Cerebellar cortex (tissue), 1 donor: ENCODE results near the gene SPECC1L.

Experiments
- DNase-seq: peaks from one replicate; pipeline ENCODE4 v3.0.0-alpha.2; 2015; ENCODE audit warnings: low spot score

The SPECC1L gene

DNA sequence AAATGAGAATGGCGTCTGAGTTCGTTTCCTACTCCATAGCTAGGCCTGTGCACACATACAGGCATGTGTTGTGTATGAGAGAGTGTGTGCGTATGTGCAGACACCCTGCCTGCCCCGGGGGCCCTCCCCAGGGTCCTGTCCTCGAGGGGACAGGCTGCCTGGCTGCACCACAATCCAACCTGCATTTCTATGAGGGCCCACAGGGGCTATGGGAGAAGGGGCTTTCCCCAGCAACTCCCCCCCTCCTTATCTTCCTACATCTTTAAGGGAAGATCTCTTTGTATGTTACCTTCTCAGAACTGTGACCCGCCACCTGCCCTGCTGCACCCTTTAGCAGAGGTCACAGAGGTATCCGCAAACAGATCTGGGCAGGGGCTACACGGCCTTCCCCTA lies 171.7 kb downstream of the SPECC1L start:
- DNase-seq = no peak

DNA sequence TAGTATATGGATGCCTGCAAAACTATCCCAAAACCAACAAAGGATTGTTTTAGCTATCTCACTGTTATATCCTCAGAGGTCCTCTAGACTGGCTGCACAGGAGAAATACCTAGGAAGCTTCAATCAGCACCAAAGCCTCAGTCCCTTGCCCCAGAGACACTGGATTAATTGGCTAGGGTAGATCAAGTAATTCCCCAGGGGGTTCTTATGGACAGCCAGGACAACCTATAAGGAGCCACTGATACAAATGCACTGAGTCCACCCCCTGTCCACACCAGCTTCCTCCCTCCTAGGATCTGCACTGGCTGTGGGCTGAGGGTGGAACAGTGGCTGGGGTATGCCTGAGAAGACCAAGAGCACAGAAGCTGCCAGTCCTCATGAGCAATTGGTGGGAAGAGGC lies 173.0 kb downstream of the SPECC1L start:
- DNase-seq = no peak

DNA sequence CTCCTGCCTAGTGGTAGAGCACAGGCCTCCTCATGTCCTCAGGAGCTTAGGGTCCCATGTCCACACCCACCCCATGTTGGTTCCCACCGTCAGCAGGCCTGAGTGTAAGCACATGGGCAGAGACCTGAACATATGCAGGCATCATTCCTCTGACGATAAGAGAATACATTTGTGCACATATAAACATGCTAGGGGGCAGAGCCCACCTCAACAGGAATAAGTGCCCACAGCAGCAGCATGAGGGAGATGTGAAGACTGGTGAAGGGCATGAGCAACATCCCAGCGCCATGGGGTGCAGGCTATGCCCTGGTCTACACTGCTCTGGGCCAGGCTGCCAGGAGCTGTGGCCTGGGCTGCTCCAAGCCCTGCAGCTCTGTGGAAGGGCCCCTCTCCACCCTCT lies 173.6 kb downstream of the SPECC1L start:
- no peak for DNase-seq

DNA sequence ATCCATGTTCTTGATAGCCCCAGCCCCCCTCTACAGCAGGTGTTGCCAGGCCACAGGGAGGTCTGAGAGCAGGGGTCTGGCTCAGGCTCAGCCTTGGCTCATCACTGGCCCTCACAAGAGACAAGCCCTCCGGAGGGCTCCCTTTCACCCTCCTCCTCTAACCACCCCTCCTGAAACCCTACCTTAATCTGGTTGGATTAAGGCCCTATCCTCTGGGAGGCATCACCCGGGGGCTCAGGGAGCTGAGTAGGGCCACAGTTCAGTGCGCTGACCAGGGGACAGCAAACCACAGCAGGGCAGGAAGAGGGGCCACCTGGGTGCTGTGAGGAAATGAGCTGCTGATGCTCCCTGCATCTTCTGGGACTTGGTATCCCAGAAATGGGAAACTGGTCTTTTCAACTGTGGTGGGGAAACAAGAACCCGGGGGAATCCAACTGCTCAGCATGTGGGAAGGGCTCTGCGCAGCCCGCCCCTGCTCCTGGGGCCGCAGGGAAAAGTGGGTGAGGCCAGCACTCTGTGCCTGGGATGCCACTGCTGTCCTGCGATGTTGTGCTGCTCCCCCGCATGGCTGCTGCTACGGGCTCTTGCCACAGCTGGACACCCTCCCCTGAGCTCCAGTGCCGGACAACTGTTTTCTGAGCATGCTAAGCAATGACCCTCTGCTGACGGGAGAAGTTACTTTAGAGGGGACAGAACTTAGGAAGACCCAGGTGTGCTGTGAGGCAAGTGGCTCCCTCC lies 174.3 kb downstream of the SPECC1L start:
- DNase-seq = no peak

DNA sequence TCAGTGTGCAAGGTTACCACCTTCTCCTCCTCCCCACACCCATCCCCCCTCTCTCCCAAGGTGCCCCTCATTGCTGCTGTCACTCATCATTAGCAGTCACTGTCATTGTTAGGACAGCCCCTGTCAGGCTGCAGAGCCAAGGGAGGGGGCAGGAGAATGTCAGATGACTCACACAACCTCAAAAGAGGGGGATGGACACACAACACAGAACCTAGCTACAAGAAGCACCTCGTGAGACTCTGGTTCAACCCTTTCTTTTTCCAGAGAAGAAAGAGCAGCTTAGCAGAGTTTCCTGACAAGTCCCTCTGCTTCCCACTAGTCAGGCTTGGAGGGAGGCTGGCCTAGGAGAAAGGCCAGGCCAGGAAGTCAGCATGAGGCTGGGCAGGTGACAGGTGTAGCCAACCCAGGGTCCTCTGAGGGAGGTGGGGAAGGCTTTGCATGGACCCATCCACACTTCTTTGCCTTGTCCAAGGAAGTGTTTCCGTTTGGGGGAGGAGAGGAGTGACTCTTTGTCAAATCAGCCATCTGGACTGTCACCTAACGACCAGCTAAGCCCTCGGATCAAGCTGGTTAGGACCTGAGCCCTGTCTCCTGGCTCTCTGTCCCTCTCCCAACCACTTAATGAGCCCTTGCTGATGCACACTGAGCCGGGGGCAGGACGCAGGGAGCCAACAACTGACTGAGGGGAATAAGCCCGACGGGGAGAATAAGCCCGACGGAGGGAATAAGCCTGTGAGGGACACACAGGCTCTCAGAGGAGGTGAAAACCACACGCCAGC lies 175.0 kb downstream of the SPECC1L start:
- no peak for DNase-seq

DNA sequence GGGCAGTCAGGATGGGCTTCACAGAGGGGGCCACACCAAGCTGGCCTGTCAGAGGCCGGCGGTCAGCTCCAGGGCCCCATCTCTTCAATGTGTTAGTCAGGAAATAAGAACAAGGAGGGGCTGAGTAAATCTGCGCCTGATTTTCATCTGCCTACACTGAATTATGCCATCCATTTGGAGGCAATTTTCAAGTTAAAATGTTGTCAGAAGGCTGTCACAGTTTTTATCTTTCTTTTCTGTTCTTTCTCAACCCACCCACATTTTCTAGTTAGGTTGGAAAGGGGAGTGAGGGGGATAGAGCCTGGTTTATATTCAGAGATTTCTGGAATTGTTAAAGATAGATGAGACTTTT lies 175.6 kb downstream of the SPECC1L start:
- no peak for DNase-seq

DNA sequence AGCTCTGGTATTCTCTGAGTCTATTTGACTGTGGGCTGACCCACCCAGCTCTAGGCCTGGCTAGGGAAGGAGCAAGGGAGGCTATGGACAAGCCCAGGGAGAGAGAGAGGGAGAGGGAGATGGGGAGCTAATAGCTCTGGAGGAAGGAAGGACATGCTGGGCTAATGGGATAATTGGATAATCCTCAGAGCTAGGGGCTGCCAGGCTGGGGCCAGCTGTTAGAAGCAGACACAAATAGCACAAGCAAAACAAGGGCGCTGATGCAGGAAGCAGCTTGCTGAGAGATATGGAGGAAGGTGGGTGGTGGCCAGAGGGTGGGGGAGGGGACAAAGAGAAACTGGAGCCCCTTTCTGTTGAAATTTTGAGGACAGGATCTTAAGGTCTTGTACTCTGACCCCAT lies 180.0 kb downstream of the SPECC1L start:
- no peak for DNase-seq

DNA sequence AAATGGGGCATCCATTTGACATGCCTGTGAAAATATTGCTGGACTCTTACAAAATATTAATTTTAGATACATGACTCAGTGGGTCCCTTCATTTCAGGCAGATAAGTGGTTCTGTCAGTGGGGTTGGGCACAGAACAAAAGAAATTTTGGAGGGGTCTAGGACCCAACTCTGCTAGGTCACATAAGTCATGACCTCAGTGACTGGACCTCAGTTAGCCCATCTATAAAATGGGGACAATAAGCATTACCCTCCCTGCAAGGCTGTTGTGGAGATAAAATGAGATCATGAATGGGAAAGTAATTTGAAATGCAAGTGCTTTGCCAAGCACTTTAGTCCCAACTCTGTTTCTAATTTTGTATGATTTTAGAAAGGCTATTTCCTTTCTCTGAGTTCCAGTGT lies 180.5 kb downstream of the SPECC1L start:
- no peak for DNase-seq

DNA sequence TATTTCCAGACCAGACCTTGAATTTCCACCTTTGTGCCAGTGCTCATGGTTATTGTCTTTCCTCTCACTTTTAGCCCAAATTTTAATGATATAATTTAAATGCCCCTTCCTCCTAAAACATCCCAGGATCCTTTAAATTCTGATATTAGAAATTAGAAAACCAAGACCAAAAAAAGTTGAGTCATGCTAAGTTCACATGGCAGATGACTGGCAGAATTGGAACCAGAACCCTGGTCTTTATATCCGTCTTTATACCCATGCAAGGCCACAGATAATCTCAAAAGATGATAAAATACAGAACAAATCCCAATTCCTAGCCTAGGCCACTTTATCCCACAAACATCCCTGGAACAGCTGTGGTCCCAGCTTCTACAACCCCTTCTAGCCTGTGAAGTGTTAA lies 183.2 kb downstream of the SPECC1L start:
- no peak for DNase-seq

DNA sequence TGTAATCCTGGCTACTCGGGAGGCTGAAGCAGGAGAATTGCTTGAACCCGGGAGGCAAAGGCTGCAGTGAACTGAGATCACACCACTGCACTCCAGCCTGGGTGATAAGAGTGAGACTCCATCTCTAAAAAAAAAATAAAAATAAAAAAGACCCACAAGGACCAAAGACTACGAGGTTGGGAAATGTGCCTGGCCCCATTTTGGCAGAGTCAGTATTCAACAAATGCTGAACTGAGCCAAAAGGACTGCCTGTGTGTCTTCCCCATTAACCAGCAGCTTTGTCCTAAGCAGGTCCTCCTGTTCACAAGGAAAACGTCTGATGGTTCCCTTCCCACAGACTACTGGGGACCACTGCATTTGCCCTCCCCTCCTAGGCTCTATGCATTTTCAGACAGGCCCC lies 184.4 kb downstream of the SPECC1L start:
- DNase-seq = no peak

DNA sequence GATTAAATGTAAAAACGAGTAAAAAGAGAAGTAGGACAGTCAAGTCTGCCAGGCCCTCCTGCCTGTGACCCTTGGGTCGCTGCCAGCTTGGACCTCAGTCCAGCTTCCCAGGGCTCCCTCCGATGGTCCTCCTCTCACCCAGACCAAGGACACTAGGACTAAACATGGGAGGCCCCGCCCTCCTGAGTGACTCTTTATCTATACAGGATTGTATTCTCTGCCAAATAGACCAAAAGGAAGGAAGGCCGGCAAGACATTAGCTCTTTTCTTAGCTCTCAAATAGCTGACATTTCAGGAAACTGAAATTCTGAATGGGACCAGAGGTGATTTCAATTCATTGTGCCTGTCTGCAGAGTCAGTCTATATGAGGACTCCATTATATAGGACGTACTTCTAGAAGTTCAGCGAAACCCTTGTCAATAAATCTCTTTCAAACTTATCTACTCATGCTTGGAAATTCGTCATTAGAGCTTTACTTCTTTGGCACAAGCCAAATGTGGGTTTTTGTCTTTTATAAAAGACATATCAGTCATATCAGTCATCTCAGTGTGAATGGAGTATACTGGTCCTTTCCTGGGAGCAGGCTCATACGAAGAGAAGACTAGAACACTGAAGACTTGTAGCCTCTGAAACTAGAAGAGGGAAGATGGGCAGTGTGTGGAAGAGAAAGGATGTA lies 185.3 kb downstream of the SPECC1L start:
- DNase-seq = no peak

DNA sequence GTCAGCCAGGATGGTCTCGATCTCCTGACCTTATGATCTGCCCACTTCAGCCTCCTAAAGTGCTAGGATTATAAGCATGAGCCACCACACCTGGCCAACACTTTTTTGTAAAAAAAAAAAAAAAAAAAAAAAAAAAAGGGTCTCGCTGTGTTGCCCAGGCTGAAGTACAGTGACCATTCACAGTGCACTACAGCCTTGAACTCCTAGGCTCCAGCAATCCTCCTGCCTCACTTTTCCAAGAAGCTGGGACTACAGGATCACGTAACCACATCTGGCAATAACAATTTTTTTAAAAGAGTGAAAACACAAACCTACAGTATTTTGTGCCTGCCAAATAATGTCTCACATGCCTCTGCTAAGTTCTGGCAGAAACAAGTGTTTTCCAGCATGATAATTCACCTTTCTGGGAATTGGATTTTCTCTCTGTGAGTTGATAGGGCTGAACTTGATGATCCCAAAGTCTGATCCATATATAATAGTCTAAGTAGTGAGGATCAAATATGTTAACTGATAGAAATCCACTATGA lies 187.3 kb downstream of the SPECC1L start:
- no peak for DNase-seq

DNA sequence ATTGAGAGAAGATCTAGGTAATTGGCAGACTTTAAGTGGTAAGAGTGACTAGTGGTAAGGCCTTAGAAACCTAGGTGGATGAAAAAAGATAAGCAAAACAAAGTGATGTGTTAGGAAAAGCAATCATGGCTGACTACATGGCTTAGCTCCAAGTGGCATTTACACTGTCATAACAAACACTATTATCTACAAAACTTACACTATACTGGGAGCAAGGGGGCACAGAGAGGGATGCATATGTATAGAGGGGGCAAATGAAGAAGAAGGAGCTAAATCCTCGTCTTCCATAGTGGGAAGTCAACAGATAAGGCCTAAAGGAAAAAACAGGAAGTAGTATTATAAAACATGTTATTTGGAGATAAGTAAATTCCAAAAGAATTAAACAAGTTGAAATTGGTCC lies 189.3 kb downstream of the SPECC1L start:
- DNase-seq = no peak

DNA sequence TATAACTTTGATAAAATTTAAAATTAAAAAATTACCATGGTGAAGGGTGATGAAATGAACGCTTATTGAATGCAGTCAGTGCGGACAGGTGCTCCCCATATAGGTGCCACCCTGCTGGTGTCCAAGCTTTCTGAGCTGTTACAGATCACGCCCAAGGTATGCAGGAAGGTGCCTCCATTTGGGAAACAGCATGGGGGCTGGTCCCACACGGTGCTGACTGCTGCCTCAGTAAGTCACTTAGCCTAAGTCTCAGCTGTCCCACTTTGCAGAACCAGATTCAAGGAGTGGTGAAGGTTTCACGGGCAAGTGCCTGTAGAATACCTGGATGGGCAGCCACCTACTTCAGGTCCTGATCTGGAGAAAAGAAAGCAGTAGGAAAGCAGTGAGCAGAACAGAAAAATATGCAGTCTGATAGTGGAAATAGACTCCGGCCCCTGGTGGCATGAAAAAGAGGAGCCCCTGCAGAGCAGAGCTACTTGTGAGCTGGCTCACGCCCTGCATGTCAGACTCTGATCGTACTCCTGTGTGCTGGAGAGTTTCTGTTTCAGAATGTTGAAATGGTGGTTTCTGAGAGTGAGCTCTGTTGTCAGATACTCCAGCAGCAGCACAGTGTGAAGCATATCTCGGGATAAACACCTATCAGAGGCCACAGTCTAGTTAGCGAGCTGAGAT lies 189.9 kb downstream of the SPECC1L start:
- no peak for DNase-seq

DNA sequence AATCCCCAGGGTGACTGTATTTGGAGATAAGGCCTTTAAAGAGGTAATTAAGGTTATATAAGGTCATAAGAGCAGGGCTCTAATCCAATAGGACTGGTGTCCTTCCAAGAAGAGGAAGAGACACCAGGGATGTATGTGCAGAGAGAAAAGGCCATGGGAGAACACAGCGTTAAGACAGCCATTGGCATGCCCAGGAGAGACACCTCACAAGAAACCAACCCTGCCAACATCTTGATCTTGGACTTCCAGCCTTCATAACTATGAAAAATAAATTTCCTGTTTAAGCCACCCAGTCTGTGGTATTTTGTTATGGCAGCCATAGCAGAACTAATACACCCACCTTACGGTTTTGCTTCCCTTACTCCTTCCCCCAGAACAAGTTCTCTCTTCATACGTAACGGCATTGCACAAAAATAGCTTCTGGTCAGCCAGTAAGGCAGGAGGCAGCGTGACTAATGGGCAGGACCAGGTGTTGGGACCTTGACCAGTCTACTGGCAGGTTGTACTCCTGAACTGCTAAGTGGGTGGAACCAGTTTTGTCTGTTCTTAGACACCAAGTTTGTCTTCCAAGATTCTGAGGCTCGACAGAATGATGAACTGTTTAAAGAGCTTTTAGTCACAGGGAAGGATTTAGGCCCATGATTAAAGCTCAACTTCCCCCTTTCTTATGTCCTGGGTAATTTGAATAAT lies 192.6 kb downstream of the SPECC1L start:
- no peak for DNase-seq

DNA sequence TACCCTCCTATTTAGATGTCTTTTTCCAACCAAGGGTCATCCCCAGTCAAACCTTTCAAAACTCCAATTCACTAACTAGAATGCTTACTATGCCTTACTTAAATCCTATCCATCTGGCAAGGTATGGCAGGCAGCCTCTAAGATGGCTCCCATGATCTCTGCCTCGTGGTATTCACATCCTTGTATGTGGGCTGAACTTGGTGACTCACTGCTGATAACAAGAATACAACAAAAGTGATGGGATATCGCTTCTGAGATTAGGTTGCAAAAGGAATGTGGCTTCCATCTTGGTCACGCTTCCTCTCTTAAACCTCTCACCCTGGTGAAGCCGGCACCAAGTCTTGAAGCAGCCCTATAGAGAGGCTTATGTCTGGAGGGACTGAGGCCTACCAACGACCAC lies 194.9 kb downstream of the SPECC1L start:
- DNase-seq = no peak

DNA sequence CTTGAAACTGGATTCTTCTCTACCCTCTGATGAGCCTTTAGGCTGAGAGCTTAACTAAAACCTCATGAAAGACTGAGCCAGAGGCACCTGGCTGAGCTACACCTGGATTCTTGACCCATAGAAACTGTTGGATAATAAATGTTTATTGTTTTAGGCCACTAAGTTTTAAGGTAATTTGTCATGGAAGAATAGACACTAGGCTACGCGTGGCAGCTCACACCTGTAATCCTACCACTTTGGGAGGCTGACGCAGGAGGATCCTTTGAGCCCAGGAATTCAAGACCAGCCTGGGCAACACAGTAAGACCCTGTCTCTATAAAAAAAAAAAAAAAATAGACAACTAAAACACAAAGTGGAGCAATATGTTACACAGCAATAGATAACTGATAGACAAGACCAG lies 195.3 kb downstream of the SPECC1L start:
- DNase-seq = no peak

DNA sequence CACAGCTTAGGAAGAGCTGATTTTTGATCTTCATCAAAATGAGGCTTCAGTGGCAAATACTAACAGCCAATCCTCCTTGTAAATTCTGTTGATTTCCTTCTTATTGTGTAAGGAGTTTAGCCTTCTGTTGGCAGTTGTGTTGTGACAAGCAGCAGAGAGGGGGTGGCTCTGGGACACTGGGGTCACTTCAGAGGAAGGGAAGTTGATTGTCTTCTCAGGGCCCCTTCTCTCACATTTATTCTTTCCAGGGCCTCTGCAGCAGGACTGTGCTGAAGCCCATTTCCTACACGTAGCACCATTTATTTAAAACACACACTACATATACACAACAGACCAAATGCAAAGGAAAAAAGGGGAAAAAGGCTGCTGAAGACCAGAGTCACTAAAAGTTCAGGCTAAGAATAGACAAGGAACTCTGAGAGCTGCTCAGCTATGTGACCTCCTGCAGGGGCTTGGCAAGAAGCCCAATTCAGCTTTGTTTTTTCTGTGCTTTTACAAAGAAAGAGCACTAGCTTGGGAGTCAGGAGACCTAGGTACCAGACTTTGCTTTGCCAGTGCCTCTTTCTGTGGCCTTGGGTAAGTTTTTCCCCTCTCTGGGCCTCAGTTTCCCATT lies 196.2 kb downstream of the SPECC1L start:
- DNase-seq = peak; percentile 18

DNA sequence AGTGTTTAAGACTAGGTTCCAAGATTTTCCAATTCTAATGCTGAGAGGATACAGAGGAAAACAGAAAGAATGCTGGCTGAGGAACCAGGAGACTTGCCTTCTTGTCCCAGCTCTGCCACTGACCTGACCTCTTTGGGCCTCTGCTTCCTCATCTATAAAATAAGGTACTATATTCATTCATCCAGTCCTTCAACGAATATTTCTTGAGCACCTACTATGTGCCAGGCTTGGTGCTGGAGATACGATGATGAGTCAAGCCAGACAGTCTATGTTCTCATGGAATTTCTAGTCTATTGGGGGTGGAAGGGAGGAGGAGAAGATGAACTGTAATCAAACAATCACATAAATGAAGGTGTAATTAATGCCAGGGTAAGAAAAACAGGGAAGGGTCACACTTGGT lies 196.7 kb downstream of the SPECC1L start:
- no peak for DNase-seq
